PC-9 (cell line): ENCODE measurements around the gene IZUMO2. TPM values are rescaled to one million over a fixed set of nuclear protein-coding genes. Genes with fewer than 3 reads are reported as not detected.

ENCODE experiments used
- BruUV-seq: library from RNA; stranded (reverse); fragments of 400-500 nt; replicated peaks from 2 replicates; lab custom pipeline; 2021; lab: Mats Ljungman, UMichigan
- CTCF ChIA-PET: fragments of 300-600 bp; sonication (Branson Sonifier 250); formaldehyde crosslinking; loops from one replicate; lab custom pipeline; 2022; ENCODE audit warnings: antibody characterized with exemption; lab: Charles Lee
- POLR2A ChIA-PET: fragments of 300-600 bp; sonication (Branson Sonifier 250); formaldehyde crosslinking; loops from one replicate; lab custom pipeline; 2022; ENCODE audit warnings: antibody characterized with exemption; ENCODE audit not compliant: unreplicated experiment; lab: Charles Lee
- DNase-seq, 2 experiments: peaks; one replicate each; pipeline versions ENCODE4 v3.0.0 to v3.0.0-alpha.2; 2015 to 2022; ENCODE audit warnings: mixed read lengths in 1 of 2
- H2AFZ ChIP-seq: fragments of 200-600 bp; sonication (generic); 2 replicates; pipeline ENCODE4 v1.8.1; 2017; ENCODE audit warnings: antibody characterized with exemption
- H3F3A ChIP-seq: fragments of 200-600 bp; sonication (generic); 2 replicates; pipeline ENCODE4 v1.8.1; 2017; ENCODE audit warnings: antibody characterized with exemption, mild to moderate bottlenecking, low read depth; ENCODE audit not compliant: insufficient read depth
- H3K27ac ChIP-seq: fragments of 200-600 bp; sonication (generic); 2 replicates; pipeline ENCODE4 v1.6.1; 2016; ENCODE audit warnings: mixed run types
- H3K27me3 ChIP-seq: fragments of 200-600 bp; sonication (generic); 2 replicates; pipeline ENCODE4 v1.6.1; 2016; ENCODE audit warnings: low read depth, mixed run types; ENCODE audit not compliant: insufficient read depth
- H3K36me3 ChIP-seq: fragments of 200-600 bp; sonication (generic); 2 replicates; pipeline ENCODE4 v1.6.1; 2016; ENCODE audit warnings: low read depth, mixed run types
- H3K4me1 ChIP-seq: fragments of 200-600 bp; sonication (generic); replicated peaks from 2 replicates; pipeline ENCODE4 v1.6.1; 2016; ENCODE audit warnings: mixed run types; ENCODE audit not compliant: insufficient read depth
- H3K4me2 ChIP-seq: fragments of 200-600 bp; sonication (generic); 2 replicates; pipeline ENCODE4 v1.6.1; 2017; ENCODE audit warnings: mixed run types
- H3K4me3 ChIP-seq: fragments of 200-600 bp; sonication (generic); 2 replicates; pipeline ENCODE4 v1.6.1; 2016; ENCODE audit warnings: mixed run types
- H3K79me2 ChIP-seq: fragments of 200-600 bp; sonication (generic); 2 replicates; pipeline ENCODE4 v1.6.1; 2017; ENCODE audit warnings: low read depth, mixed run types
- H3K9me2 ChIP-seq: fragments of 200-600 bp; sonication (generic); 2 replicates; pipeline ENCODE4 v1.8.1; 2017; ENCODE audit warnings: mild to moderate bottlenecking; ENCODE audit not compliant: insufficient read depth
- H3K9me3 ChIP-seq: fragments of 200-600 bp; sonication (generic); 2 replicates; pipeline ENCODE4 v1.8.1; 2016; ENCODE audit warnings: low read depth; ENCODE audit not compliant: insufficient read depth
- H4K20me1 ChIP-seq: fragments of 200-600 bp; sonication (generic); 2 replicates; pipeline ENCODE4 v1.8.1; 2017; ENCODE audit not compliant: insufficient read depth
- EZH2 ChIP-seq: fragments of 200-600 bp; sonication (generic); IDR thresholded peaks from 2 replicates; pipeline ENCODE4 v1.8.0; 2017; ENCODE audit warnings: antibody characterized with exemption, low read depth
- intact Hi-C: fragments of 100-400 bp; cut with micrococcal nuclease; formaldehyde crosslinking; loops from one replicate; pipeline ENCODE4 v1.10.0; 2022; ENCODE audit not compliant: unreplicated experiment
- total RNA-seq: library from RNA; stranded (reverse); gene quantifications from 2 replicates; pipeline ENCODE4 v1.2.3, GENCODE V29; 2021
- TF ChIP-seq, protein P1 (sequence below): fragments of 200-600 bp; sonication (generic); conservative IDR thresholded peaks from 2 replicates; pipeline ENCODE4 v1.6.1; 2017; ENCODE audit warnings: mixed run types, antibody characterized with exemption, mild to moderate bottlenecking, moderate library complexity

IZUMO2 gene
- total RNA-seq, 1 experiment from 2014 or later, result not detected

DNA sequence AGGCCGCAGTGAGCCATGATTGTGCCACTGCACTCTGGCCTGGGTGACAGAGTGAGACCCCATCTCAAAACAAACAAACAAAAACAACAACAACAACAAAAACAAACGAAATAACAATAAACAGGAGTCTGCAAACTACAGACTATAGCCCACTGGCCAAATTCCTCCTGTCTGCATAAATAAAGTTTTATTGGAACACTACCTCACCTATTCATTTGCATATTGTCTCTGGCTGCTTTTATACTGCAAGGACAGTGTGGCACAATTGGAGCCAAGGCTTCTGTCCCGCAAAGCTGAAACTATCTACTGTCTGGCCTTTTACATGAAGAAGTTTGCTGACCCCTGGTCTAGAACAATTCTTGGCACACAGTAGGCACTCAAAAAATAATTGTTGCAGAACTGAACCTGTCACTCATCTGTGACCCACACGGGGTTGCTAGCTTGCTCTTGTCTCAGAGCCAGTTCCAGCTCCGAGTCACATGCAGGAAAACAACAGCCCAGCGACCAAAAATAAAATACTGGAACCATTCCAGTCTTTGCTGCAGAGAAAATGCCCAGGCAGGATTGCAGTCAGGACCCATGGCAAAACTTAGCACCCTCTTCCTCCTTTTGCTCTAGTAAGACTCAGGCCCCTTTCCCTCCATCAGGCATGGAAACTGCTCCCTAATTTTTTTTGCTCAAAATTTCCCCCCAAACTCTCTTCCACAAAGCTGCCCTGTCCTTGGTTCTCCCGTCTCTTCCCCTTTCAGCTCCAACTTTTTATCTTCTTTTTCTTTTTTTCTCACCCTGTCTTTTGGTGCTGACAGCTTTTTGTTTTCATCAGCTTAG lies 35.6 kb upstream of the IZUMO2 start:
- CTCF ChIA-PET, result interaction anchor here (0.6 to 0.7 kb wide), 3 partner anchors 102 to 711 kb away, joined by 3 to 6 read pairs (median 5); no protein-coding TSS in a partner anchor
- BruUV-seq, result no TSS peak
- H2AFZ ChIP-seq, result no peak overlapping the region

GRCh38 chr19:50197348-50197747 lies 34.3 kb upstream of the IZUMO2 start:
- BruUV-seq, result no TSS peak
- H3K4me1 ChIP-seq, result peaks cover 8% of the 10 kb centered on the region; the same call in 1 of the 2 replicates
- H3K36me3 ChIP-seq, result no peaks in the 10 kb centered on the region
- H3K79me2 ChIP-seq, result no peaks in the 10 kb centered on the region
- DNase-seq, result no peak
- H3K9me2 ChIP-seq, result no peaks in the 10 kb centered on the region
- H4K20me1 ChIP-seq, result no peaks in the 10 kb centered on the region
- intact Hi-C loops, result no loop called here
- H3K4me2 ChIP-seq, result no peak overlapping the region
- TF ChIP-seq, protein P1, sequence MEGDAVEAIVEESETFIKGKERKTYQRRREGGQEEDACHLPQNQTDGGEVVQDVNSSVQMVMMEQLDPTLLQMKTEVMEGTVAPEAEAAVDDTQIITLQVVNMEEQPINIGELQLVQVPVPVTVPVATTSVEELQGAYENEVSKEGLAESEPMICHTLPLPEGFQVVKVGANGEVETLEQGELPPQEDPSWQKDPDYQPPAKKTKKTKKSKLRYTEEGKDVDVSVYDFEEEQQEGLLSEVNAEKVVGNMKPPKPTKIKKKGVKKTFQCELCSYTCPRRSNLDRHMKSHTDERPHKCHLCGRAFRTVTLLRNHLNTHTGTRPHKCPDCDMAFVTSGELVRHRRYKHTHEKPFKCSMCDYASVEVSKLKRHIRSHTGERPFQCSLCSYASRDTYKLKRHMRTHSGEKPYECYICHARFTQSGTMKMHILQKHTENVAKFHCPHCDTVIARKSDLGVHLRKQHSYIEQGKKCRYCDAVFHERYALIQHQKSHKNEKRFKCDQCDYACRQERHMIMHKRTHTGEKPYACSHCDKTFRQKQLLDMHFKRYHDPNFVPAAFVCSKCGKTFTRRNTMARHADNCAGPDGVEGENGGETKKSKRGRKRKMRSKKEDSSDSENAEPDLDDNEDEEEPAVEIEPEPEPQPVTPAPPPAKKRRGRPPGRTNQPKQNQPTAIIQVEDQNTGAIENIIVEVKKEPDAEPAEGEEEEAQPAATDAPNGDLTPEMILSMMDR, result no peak
- TF ChIP-seq EZH2, result no peak
- no peaks in the 10 kb centered on the region for H3K27me3 ChIP-seq
- no peaks in the 10 kb centered on the region for H3K9me3 ChIP-seq
- H3K27ac ChIP-seq, result no peak overlapping the region
- H2AFZ ChIP-seq, result no peak overlapping the region
- H3K4me3 ChIP-seq, result no peak overlapping the region
- CTCF ChIA-PET, result no interaction called here
- H3F3A ChIP-seq, result peaks cover 8% of the 10 kb centered on the region; the same call in 1 of the 2 replicates
- POLR2A ChIA-PET, result interaction anchor here (0.7 kb wide), 1 partner anchor 23 kb away, joined by 16 read pairs; no protein-coding TSS in a partner anchor

More for the DNA sequence above, 35.6 kb upstream of the IZUMO2 start:
- no peak overlapping the region for H3K4me2 ChIP-seq
- H3K27me3 ChIP-seq, result no peaks in the 10 kb centered on the region
- no peaks in the 10 kb centered on the region for H4K20me1 ChIP-seq
- no peak overlapping the region for H3K27ac ChIP-seq
- H3F3A ChIP-seq, result peaks cover 8% of the 10 kb centered on the region; the same call in 1 of the 2 replicates
- H3K9me3 ChIP-seq, result no peaks in the 10 kb centered on the region
- H3K4me1 ChIP-seq, result peaks cover 14% of the 10 kb centered on the region
- no peaks in the 10 kb centered on the region for H3K9me2 ChIP-seq
- POLR2A ChIA-PET, result no interaction called here
- H3K4me3 ChIP-seq, result no peak overlapping the region
- no peaks in the 10 kb centered on the region for H3K36me3 ChIP-seq
- intact Hi-C loops, result no loop called here
- no peak for DNase-seq
- no peaks in the 10 kb centered on the region; the same call in 1 of the 2 replicates for H3K79me2 ChIP-seq
- TF ChIP-seq, protein P1, result no peak
- TF ChIP-seq EZH2, result no peak

DNA sequence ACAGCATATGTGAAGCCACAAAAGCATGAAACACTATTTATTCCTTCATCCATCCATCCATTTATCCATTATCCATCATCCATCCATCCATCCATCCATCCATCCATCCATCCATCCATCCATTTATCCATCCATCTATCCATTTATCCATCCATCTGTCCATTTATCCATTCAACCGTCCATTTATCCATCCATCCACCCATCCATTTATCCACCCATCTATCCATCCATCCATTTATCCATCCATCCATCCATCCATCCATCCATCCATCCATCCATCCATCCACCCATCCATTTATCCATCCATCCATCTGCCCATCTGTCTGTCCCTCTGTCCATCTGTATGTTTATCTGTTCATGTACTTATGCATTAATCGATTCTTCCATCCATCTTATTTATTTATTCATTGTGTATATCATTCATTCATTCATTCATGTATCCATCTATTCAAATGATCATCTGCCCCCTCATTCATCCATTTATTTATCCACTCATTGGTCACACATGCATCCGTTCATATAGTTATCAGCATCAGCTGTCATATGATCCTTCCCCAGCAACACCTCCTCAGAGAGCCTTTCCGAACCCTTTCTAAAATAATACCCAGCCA lies 33.3 kb upstream of the IZUMO2 start:
- Histone ChIP-seq H3K36me3 (no peaks in the 10 kb centered on the region), H3K9me3 (no peaks in the 10 kb centered on the region), H3K27me3 (no peaks in the 10 kb centered on the region), H3K27ac (no peak overlapping the region), H3K4me2 (no peak overlapping the region), H3K4me1 (peaks cover 12% of the 10 kb centered on the region), H4K20me1 (no peaks in the 10 kb centered on the region), H3K9me2 (no peaks in the 10 kb centered on the region), H3F3A (peaks cover 11% of the 10 kb centered on the region; the same call in 1 of the 2 replicates), H3K79me2 (no peaks in the 10 kb centered on the region), H2AFZ (no peak overlapping the region), H3K4me3 (no peak overlapping the region)
- BruUV-seq, result no TSS peak
- CTCF ChIA-PET, result no interaction called here
- POLR2A ChIA-PET, result no interaction called here
- intact Hi-C loops, result no loop called here
- DNase-seq, result no peak
- TF ChIP-seq, protein P1, result no peak
- TF ChIP-seq EZH2, result no peak
